Tibial nerve (tissue), 4 donors: ENCODE measurements around the gene CCL22.

Experiments
- EP300 ChIP-seq, 2 donors: sonication (generic); formaldehyde crosslinking; IDR thresholded peaks; one replicate each; pipeline ENCODE4 v1.6.1; 2017; ENCODE audit warnings: antibody characterized with exemption in 2 of 2, mild to moderate bottlenecking in 1 of 2
- POLR2A ChIP-seq, 2 donors: fragments of 450-650 bp; IDR thresholded peaks; one replicate each; pipeline ENCODE4 v1.6.1; 2017; ENCODE audit warnings: antibody characterized with exemption in 2 of 2, mild to moderate bottlenecking in 2 of 2, moderate library complexity in 2 of 2
- TF ChIP-seq, protein P1 (sequence below), 5 experiments: fragments of 200-600 bp in 3 of 5; fragments of 450-650 bp in 2 of 5; sonication (generic) in 3 of 5; IDR thresholded peaks; one replicate each; pipeline ENCODE4 v1.5.1; 2016 to 2019; ENCODE audit warnings: antibody characterized with exemption in 5 of 5, mild to moderate bottlenecking in 3 of 5, moderate library complexity in 2 of 5

DNA sequence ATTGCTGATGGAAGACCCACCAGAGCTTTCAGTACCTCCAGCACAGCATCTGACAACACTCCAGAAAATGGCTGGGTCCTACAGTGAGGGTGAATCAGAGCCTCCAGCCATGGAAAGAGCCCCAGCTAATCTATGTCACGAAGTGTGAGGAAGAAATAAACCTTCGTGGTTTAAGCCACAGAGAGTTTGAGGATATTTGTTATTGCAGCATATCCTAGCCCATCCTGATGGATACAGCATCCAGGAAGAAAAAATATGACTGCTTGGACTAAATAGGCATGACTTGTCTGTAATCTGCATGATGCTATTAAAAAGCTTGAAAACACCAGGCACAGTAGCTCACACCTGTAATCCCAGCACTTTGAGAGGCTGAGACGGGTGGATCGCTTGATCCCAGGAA, 32.7 kb downstream of the CCL22 start:
- TF ChIP-seq, protein P1, sequence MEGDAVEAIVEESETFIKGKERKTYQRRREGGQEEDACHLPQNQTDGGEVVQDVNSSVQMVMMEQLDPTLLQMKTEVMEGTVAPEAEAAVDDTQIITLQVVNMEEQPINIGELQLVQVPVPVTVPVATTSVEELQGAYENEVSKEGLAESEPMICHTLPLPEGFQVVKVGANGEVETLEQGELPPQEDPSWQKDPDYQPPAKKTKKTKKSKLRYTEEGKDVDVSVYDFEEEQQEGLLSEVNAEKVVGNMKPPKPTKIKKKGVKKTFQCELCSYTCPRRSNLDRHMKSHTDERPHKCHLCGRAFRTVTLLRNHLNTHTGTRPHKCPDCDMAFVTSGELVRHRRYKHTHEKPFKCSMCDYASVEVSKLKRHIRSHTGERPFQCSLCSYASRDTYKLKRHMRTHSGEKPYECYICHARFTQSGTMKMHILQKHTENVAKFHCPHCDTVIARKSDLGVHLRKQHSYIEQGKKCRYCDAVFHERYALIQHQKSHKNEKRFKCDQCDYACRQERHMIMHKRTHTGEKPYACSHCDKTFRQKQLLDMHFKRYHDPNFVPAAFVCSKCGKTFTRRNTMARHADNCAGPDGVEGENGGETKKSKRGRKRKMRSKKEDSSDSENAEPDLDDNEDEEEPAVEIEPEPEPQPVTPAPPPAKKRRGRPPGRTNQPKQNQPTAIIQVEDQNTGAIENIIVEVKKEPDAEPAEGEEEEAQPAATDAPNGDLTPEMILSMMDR (IDR thresholded peaks at IDR 0.05) = no peak
- TF ChIP-seq POLR2A (IDR thresholded peaks at IDR 0.05) = no peak
- TF ChIP-seq EP300 (IDR thresholded peaks at IDR 0.05) = no peak
